ENCODE measurements around the gene EDRF1.

Gene EDRF1

GRCh38 chr10:125783957-125784356 is 64.4 kb downstream of the EDRF1 start:
- no peak for DNase-seq (ENCODE audit: low read depth in 4 of 4, low spot score in 1 of 4)

DNA sequence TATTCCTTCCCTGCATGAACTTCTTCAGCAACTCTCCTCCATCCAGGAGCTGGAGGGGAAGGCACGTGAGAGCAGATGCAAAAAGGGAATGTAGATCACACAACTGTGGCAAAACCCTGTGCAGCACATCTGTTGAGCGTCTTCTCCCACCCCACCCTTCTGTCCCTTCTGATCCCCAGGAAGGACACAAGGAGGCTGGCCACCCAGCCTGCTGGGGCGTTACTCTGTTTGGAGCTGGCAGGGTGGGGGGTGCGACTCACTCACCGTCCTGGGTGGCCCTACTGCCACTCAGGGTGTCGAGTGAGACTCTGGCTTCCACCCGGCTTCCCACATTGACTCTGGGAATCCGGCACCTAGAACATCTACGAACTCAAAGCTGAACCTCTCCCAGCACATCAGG is 66.3 kb downstream of the EDRF1 start:
- no peak for DNase-seq (ENCODE audit: low read depth in 4 of 4, low spot score in 1 of 4)

DNA sequence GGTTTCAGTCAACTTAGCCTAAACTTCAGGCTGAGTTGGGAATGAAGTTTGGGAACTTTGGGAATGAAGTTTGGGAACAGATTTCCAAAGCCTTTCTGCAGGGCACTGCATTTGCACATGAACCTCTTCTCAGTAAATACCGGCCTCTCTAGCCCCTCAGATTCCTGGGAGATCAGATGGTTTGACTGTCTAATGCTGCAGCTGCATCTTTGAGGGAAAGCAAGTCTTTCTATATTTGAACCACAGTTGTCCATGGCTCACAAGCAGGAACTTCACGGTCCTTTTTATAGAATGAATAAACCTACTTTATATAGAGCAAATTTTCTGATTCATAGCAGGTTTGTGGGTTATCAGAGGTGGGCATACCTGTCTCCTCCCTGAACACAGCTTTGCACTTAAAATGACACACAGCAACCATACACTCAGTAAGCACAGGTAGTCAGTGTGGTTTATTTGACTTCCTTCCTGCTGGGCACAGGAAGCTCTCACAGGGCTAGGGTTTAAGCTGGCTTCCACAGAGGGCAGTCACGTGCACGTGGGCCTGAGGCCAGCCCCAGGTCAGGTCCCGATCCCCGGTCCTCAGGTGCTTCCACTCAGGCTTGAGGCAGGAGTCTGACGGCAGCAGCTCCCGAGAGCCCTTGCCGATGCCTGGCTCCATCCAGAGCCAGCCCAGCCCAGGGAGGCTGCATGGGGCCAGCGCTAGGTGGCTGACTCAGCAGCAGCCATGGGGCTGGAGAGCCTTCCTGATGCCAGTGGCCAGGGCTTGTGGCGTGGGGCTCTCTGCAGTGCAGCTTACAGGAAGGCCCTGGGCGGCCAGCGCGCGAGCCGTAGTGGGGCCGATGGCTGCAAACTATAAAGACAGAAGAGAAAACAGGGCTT is 68.9 kb downstream of the EDRF1 start:
- DNase-seq (ENCODE audit: low read depth in 4 of 4, low spot score in 1 of 4): no peak

DNA sequence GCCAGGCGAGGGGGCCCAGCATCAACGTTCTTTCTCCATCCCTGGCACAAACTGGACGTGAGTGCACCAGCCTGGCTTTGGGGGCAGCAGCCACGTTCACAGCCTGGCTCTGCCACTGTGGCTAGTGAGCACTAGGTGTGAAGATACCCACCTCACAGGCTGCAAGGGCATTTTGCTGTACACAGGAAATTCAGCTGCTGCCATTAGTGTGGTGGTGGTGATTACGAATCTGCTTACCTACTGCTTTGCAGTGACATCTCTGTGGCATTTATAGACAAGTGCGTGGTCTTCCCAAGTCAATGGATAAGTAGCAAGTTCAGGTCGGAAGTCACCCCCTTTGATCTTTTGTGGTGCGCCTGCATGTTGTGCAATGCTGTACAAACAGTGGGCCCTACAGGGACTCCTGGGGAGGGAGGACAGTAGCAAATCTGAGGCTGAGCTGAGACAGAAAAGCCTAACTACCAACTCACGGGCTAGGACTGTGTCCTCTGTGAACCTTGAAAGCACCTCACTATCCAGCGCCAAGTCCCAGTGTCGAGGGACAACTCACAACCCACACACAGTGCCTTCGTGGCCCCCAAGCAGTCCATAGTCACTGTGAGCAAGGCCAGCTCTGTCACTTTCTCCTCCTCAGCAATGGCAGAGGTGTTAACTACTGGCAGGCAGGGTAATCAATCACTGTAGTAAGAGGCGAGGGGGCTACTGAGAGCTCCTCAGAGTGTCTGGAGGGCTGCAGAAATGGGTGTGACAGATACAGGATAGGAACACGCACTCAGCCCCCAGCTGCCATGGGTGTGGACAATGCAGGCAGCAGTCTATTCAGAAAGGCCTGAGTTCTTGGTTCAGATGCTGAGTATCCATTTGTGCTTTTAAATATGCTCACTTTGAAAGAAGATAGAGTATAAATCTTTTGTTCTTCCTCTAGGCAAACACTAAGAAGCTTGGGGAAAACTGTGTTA is 73.1 kb downstream of the EDRF1 start:
- no peak for DNase-seq (ENCODE audit: low read depth in 4 of 4, low spot score in 1 of 4)

- DNase-seq (ENCODE audit: low read depth in 4 of 4, low spot score in 1 of 4): no peak
These were observed 75.6 kb downstream of the EDRF1 start for GRCh38 chr10:125795128-125795527.

DNA sequence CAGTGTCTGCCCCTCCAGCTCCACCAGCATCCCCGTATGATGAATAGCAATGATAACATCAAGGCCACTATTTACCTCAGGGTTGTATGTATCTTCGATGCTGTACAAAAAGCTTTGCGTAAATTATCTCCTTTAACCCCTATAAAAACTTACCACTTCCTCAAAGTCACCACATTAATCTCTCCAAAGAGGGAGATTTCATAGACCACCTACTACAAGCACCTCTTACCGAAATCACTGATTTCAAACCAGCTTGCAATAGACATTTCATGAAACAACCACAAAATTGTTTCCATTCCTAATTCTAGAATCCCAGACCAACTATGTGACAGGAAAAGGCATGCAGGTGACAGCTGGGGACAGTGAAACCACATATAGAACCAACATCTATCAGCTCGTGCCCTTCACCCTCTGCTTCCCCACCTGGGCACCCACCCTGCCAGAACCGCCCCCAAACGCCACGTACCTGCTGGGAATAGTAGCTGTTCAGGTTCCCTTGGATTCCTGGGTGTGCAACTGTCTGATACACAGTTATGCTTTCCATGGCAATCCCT is 76.2 kb downstream of the EDRF1 start:
- no peak for DNase-seq (ENCODE audit: low read depth in 4 of 4, low spot score in 1 of 4)

DNA sequence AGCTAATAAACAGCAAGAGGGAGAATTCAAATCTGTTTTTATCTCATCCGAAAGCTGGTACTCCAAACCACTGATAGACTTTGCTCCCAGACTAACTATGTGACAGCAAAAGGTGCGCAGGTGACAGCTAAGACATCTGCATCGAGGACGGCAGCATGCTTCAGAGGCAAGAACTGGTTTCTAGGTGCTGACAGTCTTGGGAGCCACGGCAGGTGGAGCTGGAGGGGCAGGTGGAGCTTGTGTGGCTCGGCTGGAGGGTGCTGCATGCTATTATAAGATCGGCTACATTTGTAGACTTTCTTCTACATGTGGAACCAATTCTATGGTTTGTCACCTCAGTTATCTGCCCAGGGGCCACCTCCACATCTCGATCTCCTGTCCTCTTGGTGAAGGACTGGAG is 77.9 kb downstream of the EDRF1 start:
- DNase-seq (ENCODE audit: low read depth in 4 of 4, low spot score in 1 of 4): no peak

DNA sequence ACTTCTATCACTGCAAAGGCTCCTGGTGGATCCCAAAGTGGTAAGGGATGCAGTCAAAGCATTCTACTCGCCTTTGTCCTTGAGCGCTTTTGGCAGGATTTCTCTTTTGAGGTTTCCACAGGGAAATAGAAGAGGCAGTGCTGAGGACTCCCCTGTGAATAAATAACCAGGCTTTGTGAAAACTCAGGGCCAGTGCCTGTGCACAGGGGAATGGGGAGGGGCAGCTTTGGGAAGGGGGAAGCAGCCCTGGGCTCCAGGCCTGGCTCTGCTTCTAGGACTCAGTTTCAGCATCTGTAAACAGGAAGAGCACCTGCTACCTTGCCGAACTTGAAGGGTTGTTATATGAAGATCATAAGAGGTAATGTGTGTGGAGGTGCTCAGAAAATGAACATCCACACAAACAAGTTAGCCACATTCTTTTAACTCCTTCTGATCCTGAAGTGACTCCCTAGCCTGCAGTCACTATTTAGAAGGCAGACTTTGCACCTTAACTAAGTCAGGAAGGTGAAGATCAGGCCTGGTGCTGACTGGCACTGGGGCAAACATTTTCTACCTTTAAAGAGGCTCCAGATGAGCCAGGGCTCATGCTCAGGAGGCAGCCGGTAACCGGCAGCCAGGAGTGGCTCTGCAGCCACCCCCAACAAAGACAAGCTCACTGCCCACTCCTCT is 78.6 kb downstream of the EDRF1 start:
- no peak for DNase-seq (ENCODE audit: low read depth in 4 of 4, low spot score in 1 of 4)

DNA sequence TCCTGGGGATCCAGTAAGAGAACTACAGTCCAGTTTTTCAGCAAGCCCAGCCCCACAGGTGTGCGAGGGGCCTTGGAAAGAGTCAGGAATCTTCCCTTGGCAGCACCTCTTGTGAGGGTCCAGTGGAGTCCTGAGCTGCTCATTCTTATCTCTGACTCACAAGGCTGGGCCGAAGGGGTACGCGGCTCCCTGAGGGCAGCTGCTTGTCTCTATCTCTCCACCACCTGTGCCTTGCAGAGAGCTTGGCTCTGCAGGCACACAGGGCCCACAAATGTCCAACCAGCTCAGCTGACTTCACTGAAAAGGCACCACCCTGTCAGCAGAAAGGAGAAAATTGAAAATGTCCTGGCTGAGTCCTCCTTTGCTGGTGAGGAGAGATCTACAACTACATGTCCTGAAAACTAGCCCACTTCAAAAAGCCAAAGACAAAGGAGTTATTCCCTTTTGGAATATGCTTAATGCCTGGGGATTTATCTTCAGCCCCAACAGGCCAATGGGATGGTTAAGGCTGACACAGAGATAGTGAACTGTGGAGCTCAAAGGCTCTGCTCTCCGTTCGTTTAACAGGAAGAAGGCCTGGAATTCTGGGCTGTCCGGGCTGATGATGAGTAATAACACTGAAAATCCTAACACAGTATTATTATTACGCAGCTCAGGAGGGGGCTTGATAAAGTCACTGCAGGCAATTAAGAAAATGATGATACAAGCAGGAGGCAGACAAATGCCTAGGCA is 80.1 kb downstream of the EDRF1 start:
- no peak for DNase-seq (ENCODE audit: low read depth in 4 of 4, low spot score in 1 of 4)

GRCh38 chr10:125801574-125801973 is 82.1 kb downstream of the EDRF1 start:
- no peak for DNase-seq (ENCODE audit: low read depth in 4 of 4, low spot score in 1 of 4)

DNA sequence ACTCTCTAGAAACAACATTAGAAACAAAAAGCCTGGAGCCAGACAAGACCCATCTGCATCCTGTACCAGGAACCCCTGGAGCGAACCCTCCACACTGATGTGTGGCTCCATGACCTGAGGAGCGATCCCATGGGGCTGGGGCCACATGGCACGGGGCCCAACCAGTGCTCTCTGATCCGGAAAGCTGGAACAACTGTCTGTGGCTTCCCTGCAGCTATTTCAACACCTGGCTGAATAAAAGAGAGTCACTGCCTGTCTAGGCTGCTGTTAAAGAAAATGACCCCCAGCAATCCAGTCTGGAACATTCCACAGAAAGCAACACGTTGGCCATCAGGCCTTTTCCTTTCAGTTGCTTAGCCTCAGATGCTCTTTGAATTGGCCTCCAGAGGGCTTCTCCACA is 82.6 kb downstream of the EDRF1 start:
- DNase-seq (ENCODE audit: low read depth in 4 of 4, low spot score in 1 of 4): no peak

DNA sequence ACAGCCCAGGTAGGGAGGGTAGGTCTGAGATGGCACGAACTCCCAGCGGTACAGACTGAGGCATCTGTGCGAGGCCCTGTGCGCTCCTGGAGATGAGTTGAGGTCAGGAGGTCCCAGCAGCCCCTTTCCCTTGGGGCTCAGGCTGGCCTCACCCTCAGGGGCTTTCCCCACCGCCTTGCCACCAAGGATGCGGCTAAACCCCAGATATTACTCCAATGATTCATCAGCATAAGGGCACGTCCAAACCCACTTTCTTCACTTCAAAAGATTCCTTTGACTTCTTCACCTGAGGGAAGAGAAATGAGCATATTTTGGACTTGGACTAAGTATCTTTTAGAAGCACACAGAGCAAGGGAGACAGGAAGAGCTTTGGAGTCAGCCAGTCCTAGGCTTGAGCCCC is 83.2 kb downstream of the EDRF1 start:
- DNase-seq (ENCODE audit: low read depth in 4 of 4, low spot score in 1 of 4): no peak

GRCh38 chr10:125808047-125808446 is 88.5 kb downstream of the EDRF1 start:
- DNase-seq (ENCODE audit: low read depth in 4 of 4, low spot score in 1 of 4): no peak

DNA sequence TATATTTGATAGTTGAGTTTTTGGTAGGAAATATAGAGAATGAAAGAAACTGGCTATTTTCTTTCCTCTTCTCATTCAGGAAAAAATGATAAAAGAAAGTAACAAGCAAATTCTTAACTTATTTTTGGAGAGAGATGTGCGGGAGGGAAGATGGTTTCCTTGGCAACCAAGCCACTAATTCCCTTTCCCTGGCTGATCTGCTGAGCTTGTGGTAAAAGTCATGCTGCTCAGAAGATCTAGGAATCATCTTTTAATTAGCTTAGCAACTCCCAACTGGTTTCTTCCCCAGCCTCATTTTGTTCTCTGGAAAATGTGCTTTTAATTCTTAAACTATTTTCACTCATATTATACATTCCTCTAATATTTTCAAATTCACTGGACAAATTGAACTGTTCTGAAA is 91.7 kb downstream of the EDRF1 start:
- no peak for DNase-seq (ENCODE audit: low read depth in 4 of 4, low spot score in 1 of 4)

GRCh38 chr10:125812128-125812750 is 92.7 kb downstream of the EDRF1 start:
- no peak for DNase-seq (ENCODE audit: low read depth in 4 of 4, low spot score in 1 of 4)

Measured in stimulated activated CD4-positive, alpha-beta T cell treated with anti-CD3 and anti-CD28 coated beads, Interleukin-1b, Interleukin-23, amount 100 ng/mL, for 24 hours (primary cell).